HepG2 (cell line): Measurements from ENCODE around the gene TEKT5. TPM values are rescaled to one million over a fixed set of nuclear protein-coding genes. Genes with fewer than 3 reads are reported as not detected.

Source experiments
- GZF1 ChIP-seq: sonication (generic); formaldehyde crosslinking; IDR thresholded peaks from 2 replicates; pipeline ENCODE4 v1.5.1; 2020; ENCODE audit warnings: mild to moderate bottlenecking, missing genetic modification reagents
- KDM2A ChIP-seq: sonication (generic); formaldehyde crosslinking; IDR thresholded peaks from 2 replicates; pipeline ENCODE4 v1.4.0; 2020; ENCODE audit warnings: low read depth, missing genetic modification reagents, borderline replicate concordance
- NR2F1 ChIP-seq, 2 experiments: fragments of 450-650 bp in 1 of 2; formaldehyde crosslinking in 1 of 2; IDR thresholded peaks; 2 replicates each; pipeline versions ENCODE4 v1.5.0 to v1.6.1; 2016 to 2020; ENCODE audit warnings: mild to moderate bottlenecking in 1 of 2, missing compliant biosample characterization in 1 of 2, missing genetic modification reagents in 1 of 2, moderate library complexity in 1 of 2
- PHF21A ChIP-seq: sonication (generic); formaldehyde crosslinking; IDR thresholded peaks from 2 replicates; pipeline ENCODE4 v1.5.0; 2020; ENCODE audit warnings: mild to moderate bottlenecking, missing genetic modification reagents
- POLR2A ChIP-seq, 2 experiments: IDR thresholded peaks; 2 replicates each; pipeline ENCODE4 v1.6.1; 2011; ENCODE audit warnings: low read depth in 2 of 2, low read length in 2 of 2, mild to moderate bottlenecking in 1 of 2, moderate library complexity in 1 of 2; ENCODE audit not compliant: insufficient read depth in 1 of 2
- REXO4 ChIP-seq: sonication (generic); formaldehyde crosslinking; IDR thresholded peaks from 2 replicates; pipeline ENCODE4 v1.8.0; 2022; ENCODE audit warnings: missing genetic modification reagents, mild to moderate bottlenecking, borderline replicate concordance
- SMAD1 ChIP-seq: sonication (generic); formaldehyde crosslinking; IDR thresholded peaks from 2 replicates; pipeline ENCODE4 v1.4.0; 2020; ENCODE audit warnings: missing genetic modification reagents, low read depth, mild to moderate bottlenecking, borderline replicate concordance
- SP140L ChIP-seq: sonication (generic); formaldehyde crosslinking; IDR thresholded peaks from 2 replicates; pipeline ENCODE4 v1.4.0; 2020; ENCODE audit warnings: missing genetic modification reagents, borderline replicate concordance
- ZBTB7B ChIP-seq: sonication (generic); formaldehyde crosslinking; IDR thresholded peaks from 2 replicates; pipeline ENCODE4 v1.4.0; 2020; ENCODE audit warnings: missing genetic modification reagents
- ZKSCAN1 ChIP-seq: fragments of 150-350 bp; IDR thresholded peaks from 2 replicates; pipeline ENCODE4 v1.6.1; 2014; ENCODE audit warnings: low read length
- ZSCAN12 ChIP-seq: sonication (generic); formaldehyde crosslinking; IDR thresholded peaks from 2 replicates; pipeline ENCODE4 v1.9.0; 2021; ENCODE audit warnings: mild to moderate bottlenecking, missing genetic modification reagents
- polyA plus RNA-seq, 8 experiments: library from polyadenylated mRNA; depleted of rRNA in 3 of 8; stranded (reverse) in 7 of 8; unstranded in 1 of 8; fragments of >200 nt; fragmentation: Illumina TruSeq in 4 of 8; extraction: Trizol in 4 of 8; gene quantifications; 2 replicates each; pipeline versions ENCODE4 v1.2.1 to v1.2.3, GENCODE V29; 2011 to 2016; ENCODE audit warnings: low read depth in 4 of 8, missing spikeins in 1 of 8, mixed read lengths in 1 of 8; ENCODE audit not compliant: insufficient read depth in 1 of 8
- total RNA-seq, 5 experiments: library from RNA; depleted of rRNA; stranded (reverse); fragments of >200 nt; fragmentation: Illumina TruSeq; extraction: Trizol; gene quantifications; 2 replicates each; pipeline ENCODE4 v1.2.3, GENCODE V29; 2016; ENCODE audit warnings: low read depth in 1 of 5
- TF ChIP-seq, protein P1 (sequence below): sonication (generic); formaldehyde crosslinking; IDR thresholded peaks from 2 replicates; pipeline ENCODE4 v1.5.1; 2020; ENCODE audit warnings: missing genetic modification reagents, mild to moderate bottlenecking, borderline replicate concordance
- TF ChIP-seq, protein P2 (sequence below): sonication (generic); formaldehyde crosslinking; IDR thresholded peaks from 2 replicates; pipeline ENCODE4 v1.4.0; 2020; ENCODE audit warnings: missing genetic modification reagents, borderline replicate concordance
- TF ChIP-seq, protein P3 (sequence below): IDR thresholded peaks from 2 replicates; pipeline ENCODE4 v1.6.1; 2016; ENCODE audit warnings: mild to moderate bottlenecking
- TF ChIP-seq, protein P4 (sequence below): sonication (generic); formaldehyde crosslinking; IDR thresholded peaks from 2 replicates; pipeline ENCODE4 v1.5.1; 2020; ENCODE audit warnings: missing genetic modification reagents, mild to moderate bottlenecking, borderline replicate concordance
- TF ChIP-seq, protein P5 (sequence below): sonication (generic); formaldehyde crosslinking; IDR thresholded peaks from 2 replicates; pipeline ENCODE4 v1.8.0; 2022; ENCODE audit warnings: mild to moderate bottlenecking, missing genetic modification reagents, borderline replicate concordance

Gene TEKT5
- total and polyA plus RNA-seq, 2 of the 13 experiments (the other 11 are each of a cell fraction or from before 2014, with no cell fraction given), result 0.16 TPM; not detected in 1

DNA sequence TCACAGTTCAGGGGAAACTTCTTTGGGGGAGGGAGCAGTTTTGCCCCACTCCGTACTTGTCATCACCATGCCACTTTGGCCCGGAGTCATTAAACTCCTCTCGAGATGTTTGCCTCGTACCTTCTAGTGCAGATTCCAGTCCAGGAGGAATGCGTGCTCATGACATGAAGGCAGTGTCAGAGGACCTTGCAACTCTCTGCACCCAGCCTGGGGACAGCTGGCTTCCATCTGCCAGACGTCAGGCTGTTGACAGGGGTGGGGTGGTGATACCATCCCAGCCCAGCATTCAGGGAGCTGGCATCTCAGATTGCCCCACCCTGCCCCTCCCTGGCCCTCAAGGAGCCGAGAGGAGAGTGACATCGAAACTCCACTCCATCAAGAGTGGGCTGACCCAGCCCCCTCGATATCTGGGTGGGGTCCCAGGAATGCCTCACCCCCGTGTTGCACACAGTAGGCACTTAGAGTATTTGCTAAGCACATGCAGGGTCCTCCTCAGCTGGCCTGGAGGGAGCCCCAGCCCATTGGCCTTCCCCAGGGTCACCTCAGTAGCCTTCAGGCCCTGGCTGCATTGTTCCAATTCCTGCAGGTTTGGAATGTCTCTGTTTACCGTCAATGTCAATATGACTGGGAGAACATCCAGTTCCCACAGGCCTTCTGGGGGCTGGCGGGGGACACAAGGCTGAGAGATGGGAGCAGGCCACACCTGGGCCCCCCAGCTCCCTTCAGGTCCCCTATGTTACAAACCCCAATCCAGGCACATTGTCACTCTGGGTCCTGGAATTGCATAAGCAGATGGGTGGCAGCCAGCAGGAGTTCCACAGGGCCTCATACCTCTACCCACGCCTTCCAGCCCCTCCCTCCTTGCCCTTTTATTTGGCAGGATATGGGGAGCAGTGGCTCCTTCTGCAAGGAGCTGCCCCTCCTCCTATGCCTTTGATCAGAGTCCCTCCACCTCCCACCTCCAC lies 93.0 kb downstream of the TEKT5 start (continued):
- no peak for TF ChIP-seq SP140L
- TF ChIP-seq, protein P1, sequence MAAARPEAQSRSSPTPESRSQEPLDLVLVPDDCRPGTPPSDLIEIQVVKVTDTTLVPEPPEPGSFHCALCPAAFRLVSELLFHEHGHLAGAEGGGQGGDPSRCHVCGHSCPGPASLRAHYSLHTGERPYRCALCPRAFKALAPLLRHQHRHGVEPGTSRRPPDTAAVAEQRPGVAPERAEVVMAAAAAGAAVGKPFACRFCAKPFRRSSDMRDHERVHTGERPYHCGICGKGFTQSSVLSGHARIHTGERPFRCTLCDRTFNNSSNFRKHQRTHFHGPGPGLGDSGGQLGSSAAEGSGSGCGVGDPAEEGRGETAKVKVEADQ (CRISPR knock-in tag), result 0 out of 2 replicates have a peak, but pooled peaks have one; percentile 62
- TF ChIP-seq PHF21A (CRISPR knock-in tag), result peak; percentile 54; the same call in 1 of the 2 replicates
- no peak for TF ChIP-seq KDM2A (CRISPR knock-in tag)
- TF ChIP-seq, protein P2, sequence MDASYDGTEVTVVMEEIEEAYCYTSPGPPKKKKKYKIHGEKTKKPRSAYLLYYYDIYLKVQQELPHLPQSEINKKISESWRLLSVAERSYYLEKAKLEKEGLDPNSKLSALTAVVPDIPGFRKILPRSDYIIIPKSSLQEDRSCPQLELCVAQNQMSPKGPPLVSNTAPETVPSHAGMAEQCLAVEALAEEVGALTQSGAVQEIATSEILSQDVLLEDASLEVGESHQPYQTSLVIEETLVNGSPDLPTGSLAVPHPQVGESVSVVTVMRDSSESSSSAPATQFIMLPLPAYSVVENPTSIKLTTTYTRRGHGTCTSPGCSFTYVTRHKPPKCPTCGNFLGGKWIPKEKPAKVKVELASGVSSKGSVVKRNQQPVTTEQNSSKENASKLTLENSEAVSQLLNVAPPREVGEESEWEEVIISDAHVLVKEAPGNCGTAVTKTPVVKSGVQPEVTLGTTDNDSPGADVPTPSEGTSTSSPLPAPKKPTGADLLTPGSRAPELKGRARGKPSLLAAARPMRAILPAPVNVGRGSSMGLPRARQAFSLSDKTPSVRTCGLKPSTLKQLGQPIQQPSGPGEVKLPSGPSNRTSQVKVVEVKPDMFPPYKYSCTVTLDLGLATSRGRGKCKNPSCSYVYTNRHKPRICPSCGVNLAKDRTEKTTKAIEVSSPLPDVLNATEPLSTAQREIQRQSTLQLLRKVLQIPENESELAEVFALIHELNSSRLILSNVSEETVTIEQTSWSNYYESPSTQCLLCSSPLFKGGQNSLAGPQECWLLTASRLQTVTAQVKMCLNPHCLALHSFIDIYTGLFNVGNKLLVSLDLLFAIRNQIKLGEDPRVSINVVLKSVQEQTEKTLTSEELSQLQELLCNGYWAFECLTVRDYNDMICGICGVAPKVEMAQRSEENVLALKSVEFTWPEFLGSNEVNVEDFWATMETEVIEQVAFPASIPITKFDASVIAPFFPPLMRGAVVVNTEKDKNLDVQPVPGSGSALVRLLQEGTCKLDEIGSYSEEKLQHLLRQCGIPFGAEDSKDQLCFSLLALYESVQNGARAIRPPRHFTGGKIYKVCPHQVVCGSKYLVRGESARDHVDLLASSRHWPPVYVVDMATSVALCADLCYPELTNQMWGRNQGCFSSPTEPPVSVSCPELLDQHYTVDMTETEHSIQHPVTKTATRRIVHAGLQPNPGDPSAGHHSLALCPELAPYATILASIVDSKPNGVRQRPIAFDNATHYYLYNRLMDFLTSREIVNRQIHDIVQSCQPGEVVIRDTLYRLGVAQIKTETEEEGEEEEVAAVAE, result no peak
- no peak for TF ChIP-seq POLR2A (IDR thresholded peaks at IDR 0.05; ENCODE audit: insufficient read depth in 1 of 2, low read depth in 2 of 2, low read length in 2 of 2)
- TF ChIP-seq GZF1 (CRISPR knock-in tag), result no peak
- TF ChIP-seq, protein P3, sequence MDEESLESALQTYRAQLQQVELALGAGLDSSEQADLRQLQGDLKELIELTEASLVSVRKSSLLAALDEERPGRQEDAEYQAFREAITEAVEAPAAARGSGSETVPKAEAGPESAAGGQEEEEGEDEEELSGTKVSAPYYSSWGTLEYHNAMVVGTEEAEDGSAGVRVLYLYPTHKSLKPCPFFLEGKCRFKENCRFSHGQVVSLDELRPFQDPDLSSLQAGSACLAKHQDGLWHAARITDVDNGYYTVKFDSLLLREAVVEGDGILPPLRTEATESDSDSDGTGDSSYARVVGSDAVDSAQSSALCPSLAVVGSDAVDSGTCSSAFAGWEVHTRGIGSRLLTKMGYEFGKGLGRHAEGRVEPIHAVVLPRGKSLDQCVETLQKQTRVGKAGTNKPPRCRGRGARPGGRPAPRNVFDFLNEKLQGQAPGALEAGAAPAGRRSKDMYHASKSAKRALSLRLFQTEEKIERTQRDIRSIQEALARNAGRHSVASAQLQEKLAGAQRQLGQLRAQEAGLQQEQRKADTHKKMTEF, result peak; percentile 57; the same call in 1 of the 2 replicates
- no peak for TF ChIP-seq REXO4 (CRISPR knock-in tag)
- TF ChIP-seq, protein P4, sequence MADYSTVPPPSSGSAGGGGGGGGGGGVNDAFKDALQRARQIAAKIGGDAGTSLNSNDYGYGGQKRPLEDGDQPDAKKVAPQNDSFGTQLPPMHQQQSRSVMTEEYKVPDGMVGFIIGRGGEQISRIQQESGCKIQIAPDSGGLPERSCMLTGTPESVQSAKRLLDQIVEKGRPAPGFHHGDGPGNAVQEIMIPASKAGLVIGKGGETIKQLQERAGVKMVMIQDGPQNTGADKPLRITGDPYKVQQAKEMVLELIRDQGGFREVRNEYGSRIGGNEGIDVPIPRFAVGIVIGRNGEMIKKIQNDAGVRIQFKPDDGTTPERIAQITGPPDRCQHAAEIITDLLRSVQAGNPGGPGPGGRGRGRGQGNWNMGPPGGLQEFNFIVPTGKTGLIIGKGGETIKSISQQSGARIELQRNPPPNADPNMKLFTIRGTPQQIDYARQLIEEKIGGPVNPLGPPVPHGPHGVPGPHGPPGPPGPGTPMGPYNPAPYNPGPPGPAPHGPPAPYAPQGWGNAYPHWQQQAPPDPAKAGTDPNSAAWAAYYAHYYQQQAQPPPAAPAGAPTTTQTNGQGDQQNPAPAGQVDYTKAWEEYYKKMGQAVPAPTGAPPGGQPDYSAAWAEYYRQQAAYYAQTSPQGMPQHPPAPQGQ, result peak; percentile 82; the same call in 1 of the 2 replicates
- no peak for TF ChIP-seq SMAD1
- TF ChIP-seq ZBTB7B (CRISPR knock-in tag), result peak; percentile 77; the same call in 1 of the 2 replicates
- no peak for TF ChIP-seq NR2F1 (CRISPR knock-in tag; IDR thresholded peaks at IDR 0.05)
- TF ChIP-seq, protein P5, sequence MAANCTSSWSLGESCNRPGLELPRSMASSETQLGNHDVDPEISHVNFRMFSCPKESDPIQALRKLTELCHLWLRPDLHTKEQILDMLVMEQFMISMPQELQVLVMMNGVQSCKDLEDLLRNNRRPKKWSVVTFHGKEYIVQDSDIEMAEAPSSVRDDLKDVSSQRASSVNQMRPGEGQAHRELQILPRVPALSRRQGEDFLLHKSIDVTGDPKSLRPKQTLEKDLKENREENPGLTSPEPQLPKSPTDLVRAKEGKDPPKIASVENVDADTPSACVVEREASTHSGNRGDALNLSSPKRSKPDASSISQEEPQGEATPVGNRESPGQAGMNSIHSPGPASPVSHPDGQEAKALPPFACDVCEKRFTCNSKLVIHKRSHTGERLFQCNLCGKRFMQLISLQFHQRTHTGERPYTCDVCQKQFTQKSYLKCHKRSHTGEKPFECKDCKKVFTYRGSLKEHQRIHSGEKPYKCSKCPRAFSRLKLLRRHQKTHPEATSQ (CRISPR knock-in tag), result no peak
- TF ChIP-seq ZKSCAN1, result peak; percentile 98
- no peak for TF ChIP-seq ZSCAN12 (CRISPR knock-in tag)
